Esophagus squamous epithelium (tissue), 4 donors: ENCODE results near the gene PPP1R9A.

Experiments
- POLR2A ChIP-seq, 4 donors: fragments of 450-650 bp; IDR thresholded peaks; one replicate each; pipeline ENCODE4 v1.6.1; 2017; ENCODE audit warnings: antibody characterized with exemption in 4 of 4, mild to moderate bottlenecking in 4 of 4, moderate library complexity in 3 of 4
- TF ChIP-seq, protein P1 (sequence below), 6 experiments: fragments of 450-650 bp in 4 of 6; fragments of 200-600 bp in 2 of 6; sonication (generic) in 2 of 6; IDR thresholded peaks; one replicate each; pipeline ENCODE4 v1.5.1; 2016 to 2019; ENCODE audit warnings: antibody characterized with exemption in 6 of 6, mild to moderate bottlenecking in 4 of 6, moderate library complexity in 4 of 6

DNA sequence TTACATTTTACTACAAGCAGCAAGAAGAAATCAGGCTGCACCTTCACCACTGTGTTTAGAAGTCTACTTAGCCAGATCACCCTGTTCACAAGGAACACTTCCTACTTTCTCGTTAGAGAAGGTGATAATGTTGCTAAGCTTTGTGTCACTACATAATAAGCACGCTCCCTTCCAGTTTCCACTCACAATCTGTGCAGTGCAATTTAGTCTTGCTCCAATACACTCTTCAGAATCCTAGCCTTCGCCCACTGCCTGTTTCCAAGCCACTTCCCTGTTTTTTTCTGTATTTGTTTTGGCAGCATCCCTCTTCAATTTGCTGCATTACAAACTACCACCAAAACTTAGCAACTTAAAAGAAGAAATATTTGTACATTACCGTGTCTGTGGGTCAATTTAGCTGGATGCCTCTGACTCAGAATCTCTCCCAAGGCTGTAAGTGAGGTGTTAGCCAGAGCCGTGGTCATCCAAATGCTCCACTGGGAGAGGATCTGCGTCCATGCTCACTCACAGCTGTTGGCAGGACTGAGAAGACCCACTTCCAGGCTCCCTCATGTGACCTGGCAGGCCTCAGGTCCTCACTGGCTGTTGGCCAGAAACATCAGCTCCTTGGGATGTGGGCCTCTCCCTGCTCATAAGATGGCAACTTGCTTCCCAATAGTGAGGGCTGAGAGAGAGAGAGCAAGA, 306.6 kb downstream of the PPP1R9A start:
- TF ChIP-seq, protein P1, sequence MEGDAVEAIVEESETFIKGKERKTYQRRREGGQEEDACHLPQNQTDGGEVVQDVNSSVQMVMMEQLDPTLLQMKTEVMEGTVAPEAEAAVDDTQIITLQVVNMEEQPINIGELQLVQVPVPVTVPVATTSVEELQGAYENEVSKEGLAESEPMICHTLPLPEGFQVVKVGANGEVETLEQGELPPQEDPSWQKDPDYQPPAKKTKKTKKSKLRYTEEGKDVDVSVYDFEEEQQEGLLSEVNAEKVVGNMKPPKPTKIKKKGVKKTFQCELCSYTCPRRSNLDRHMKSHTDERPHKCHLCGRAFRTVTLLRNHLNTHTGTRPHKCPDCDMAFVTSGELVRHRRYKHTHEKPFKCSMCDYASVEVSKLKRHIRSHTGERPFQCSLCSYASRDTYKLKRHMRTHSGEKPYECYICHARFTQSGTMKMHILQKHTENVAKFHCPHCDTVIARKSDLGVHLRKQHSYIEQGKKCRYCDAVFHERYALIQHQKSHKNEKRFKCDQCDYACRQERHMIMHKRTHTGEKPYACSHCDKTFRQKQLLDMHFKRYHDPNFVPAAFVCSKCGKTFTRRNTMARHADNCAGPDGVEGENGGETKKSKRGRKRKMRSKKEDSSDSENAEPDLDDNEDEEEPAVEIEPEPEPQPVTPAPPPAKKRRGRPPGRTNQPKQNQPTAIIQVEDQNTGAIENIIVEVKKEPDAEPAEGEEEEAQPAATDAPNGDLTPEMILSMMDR (IDR thresholded peaks at IDR 0.05) = no peak
- TF ChIP-seq POLR2A (IDR thresholded peaks at IDR 0.05) = no peak
